Neural progenitor cell (in vitro differentiated cells): Measurements from ENCODE around the gene SLC26A8. TPM values are rescaled to one million over a fixed set of nuclear protein-coding genes. Genes with fewer than 3 reads are reported as not detected.

ENCODE experiments used
- DNase-seq: peaks from one replicate; pipeline ENCODE4 v3.0.0-alpha.2; 2016; ENCODE audit warnings: low spot score
- H2AFZ ChIP-seq: fragments of 200-600 bp; sonication (generic); replicated peaks from 2 replicates; pipeline ENCODE4 v1.6.1; 2016; ENCODE audit warnings: antibody characterized with exemption
- H3F3A ChIP-seq: fragments of 200-600 bp; sonication (generic); 2 replicates; pipeline ENCODE4 v1.6.1; 2016; ENCODE audit warnings: antibody characterized with exemption, low read depth
- H3K27ac ChIP-seq: fragments of 200-600 bp; sonication (generic); 2 replicates; pipeline ENCODE4 v1.5.1; 2016; ENCODE audit warnings: mild to moderate bottlenecking
- H3K27me3 ChIP-seq: fragments of 200-600 bp; sonication (generic); 2 replicates; pipeline ENCODE4 v1.6.1; 2016; ENCODE audit warnings: mild to moderate bottlenecking, moderate library complexity
- H3K36me3 ChIP-seq: fragments of 200-600 bp; sonication (generic); 2 replicates; pipeline ENCODE4 v1.5.1; 2016
- H3K4me1 ChIP-seq: fragments of 200-600 bp; sonication (generic); 2 replicates; pipeline ENCODE4 v1.6.1; 2016; ENCODE audit warnings: mixed run types
- H3K4me2 ChIP-seq: fragments of 200-600 bp; sonication (generic); 2 replicates; pipeline ENCODE4 v1.6.1; 2016
- H3K4me3 ChIP-seq: fragments of 200-600 bp; sonication (generic); 2 replicates; pipeline ENCODE4 v1.5.1; 2016
- H3K79me2 ChIP-seq: fragments of 200-600 bp; sonication (generic); 2 replicates; pipeline ENCODE4 v1.6.1; 2016; ENCODE audit warnings: low read depth
- H3K9ac ChIP-seq: fragments of 200-600 bp; sonication (generic); 2 replicates; pipeline ENCODE4 v1.6.1; 2016
- H3K9me3 ChIP-seq: fragments of 200-600 bp; sonication (generic); 2 replicates; pipeline ENCODE4 v1.5.1; 2016; ENCODE audit warnings: low read depth
- H4K20me1 ChIP-seq: fragments of 200-600 bp; sonication (generic); 2 replicates; pipeline ENCODE4 v1.6.1; 2016; ENCODE audit warnings: low read depth
- H3K27ac Mint-ChIP-seq: 3 replicates; pipeline ENCODE4 v1.8.0; 2021; ENCODE audit warnings: mixed read lengths
- H3K27me3 Mint-ChIP-seq: 2 replicates; pipeline ENCODE4 v1.8.0; 2022; ENCODE audit warnings: low read depth, mild to moderate bottlenecking, inconsistent platforms, moderate library complexity, mixed read lengths; ENCODE audit not compliant: insufficient read depth
- H3K36me3 Mint-ChIP-seq: 3 replicates; pipeline ENCODE4 v1.8.0; 2021; ENCODE audit warnings: mixed read lengths
- H3K4me1 Mint-ChIP-seq: 3 replicates; pipeline ENCODE4 v1.8.0; 2021; ENCODE audit warnings: mixed read lengths
- H3K4me3 Mint-ChIP-seq: 3 replicates; pipeline ENCODE4 v1.8.0; 2021; ENCODE audit warnings: mild to moderate bottlenecking, moderate library complexity, mixed read lengths
- H3K9me3 Mint-ChIP-seq: 3 replicates; pipeline ENCODE4 v1.8.0; 2020; ENCODE audit warnings: mixed read lengths
- CTCF ChIP-seq: fragments of 200-600 bp; sonication (generic); IDR thresholded peaks from 2 replicates; pipeline ENCODE4 v1.5.1; 2017; ENCODE audit warnings: antibody characterized with exemption, mild to moderate bottlenecking
- EZH2 ChIP-seq: fragments of 200-600 bp; sonication (generic); IDR thresholded peaks from 2 replicates; pipeline ENCODE4 v1.6.1; 2017; ENCODE audit warnings: antibody characterized with exemption, mild to moderate bottlenecking, moderate library complexity
- EZH2phosphoT487 ChIP-seq: fragments of 200-600 bp; sonication (generic); IDR thresholded peaks from 2 replicates; pipeline ENCODE4 v1.6.1; 2017; ENCODE audit warnings: antibody characterized with exemption
- total RNA-seq: library from RNA; depleted of rRNA; stranded (reverse); fragments of >200 nt; gene quantifications from 2 replicates; pipeline ENCODE4 v1.2.3, GENCODE V29; 2015; ENCODE audit warnings: low replicate concordance

The SLC26A8 gene
- total RNA-seq, 1 donor from 2014 or later = 0.13 TPM

DNA sequence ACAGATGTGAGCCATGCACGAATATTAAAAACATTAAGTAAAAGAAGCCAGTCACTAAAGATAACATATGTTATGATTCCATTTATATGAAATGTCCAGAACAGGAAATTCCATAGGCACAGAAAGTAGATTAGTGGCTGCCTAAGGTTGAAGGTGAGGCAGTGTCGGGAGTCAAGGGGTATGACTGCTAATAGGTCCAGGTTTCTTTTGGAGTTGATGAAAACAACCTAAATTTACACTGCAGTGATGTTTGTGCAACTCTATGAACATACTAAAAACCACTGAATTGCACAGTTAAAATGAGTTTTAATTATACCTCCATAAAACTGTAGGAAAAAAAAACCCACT, 118.0 kb downstream of the SLC26A8 start:
- Histone ChIP-seq H3K9me3 (peaks cover 22% of the 10 kb centered on the region), H3K4me2 (no peak overlapping the region), H3F3A (peaks cover 4% of the 10 kb centered on the region), H3K4me1 (no peaks in the 10 kb centered on the region), H3K4me3 (no peak overlapping the region), H3K36me3 (peaks cover 23% of the 10 kb centered on the region), H3K27me3 (no peaks in the 10 kb centered on the region), H2AFZ (no peak overlapping the region), H3K9ac (no peak overlapping the region), H3K27ac (no peak overlapping the region), H4K20me1 (peaks cover 39% of the 10 kb centered on the region), H3K79me2 (peaks cover 100% of the 10 kb centered on the region)
- TF ChIP-seq CTCF = no peak
- Mint-ChIP-seq H3K36me3 (peaks cover 65% of the 10 kb centered on the region), H3K9me3 (peaks cover 42% of the 10 kb centered on the region), H3K27me3 (peaks cover 5% of the 10 kb centered on the region), H3K27ac (no peak overlapping the region), H3K4me3 (no peak overlapping the region), H3K4me1 (no peaks in the 10 kb centered on the region)
- no peak for DNase-seq

DNA sequence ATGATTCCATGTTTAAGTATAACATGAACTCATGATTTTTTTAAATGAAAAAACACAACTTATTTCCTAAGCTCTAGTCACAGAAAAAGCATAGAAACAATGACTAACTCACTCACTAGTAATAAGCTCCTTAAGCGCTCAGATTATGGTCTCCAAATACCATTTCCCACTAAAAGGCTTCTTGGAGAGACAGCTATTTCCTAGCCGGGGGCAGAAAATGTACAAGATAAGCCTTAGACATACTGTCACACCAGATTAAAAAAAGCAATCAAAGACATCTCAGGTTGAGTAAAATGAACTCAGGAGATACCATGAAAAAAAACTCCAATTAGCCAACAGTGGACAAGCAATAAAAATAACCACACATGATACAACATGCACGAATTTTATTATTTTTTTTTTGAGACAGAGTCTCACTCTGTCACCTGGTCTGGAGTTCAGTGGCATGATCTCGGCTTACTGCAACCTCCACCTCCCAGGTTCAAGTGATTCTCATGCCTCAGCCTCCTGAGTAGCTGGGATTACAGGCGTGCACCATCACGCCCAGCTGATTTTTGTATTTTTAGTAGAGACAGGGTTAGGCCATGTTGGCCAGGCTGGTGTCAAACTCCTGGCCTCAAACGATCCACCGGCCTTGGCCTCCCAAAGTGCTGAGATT, 118.5 kb downstream of the SLC26A8 start:
- Mint-ChIP-seq H3K4me1 (no peaks in the 10 kb centered on the region), H3K36me3 (peaks cover 64% of the 10 kb centered on the region), H3K9me3 (peaks cover 38% of the 10 kb centered on the region), H3K27ac (no peak overlapping the region), H3K27me3 (peaks cover 5% of the 10 kb centered on the region), H3K4me3 (no peak overlapping the region)
- Histone ChIP-seq H3F3A (peaks cover 4% of the 10 kb centered on the region), H4K20me1 (peaks cover 42% of the 10 kb centered on the region), H3K27ac (no peak overlapping the region), H3K4me3 (no peak overlapping the region), H3K4me1 (no peaks in the 10 kb centered on the region), H2AFZ (no peak overlapping the region), H3K4me2 (no peak overlapping the region), H3K36me3 (peaks cover 20% of the 10 kb centered on the region), H3K9me3 (peaks cover 17% of the 10 kb centered on the region), H3K79me2 (peaks cover 100% of the 10 kb centered on the region), H3K9ac (no peak overlapping the region), H3K27me3 (no peaks in the 10 kb centered on the region)
- no peak for DNase-seq
- no peak for TF ChIP-seq EZH2phosphoT487
- no peak for TF ChIP-seq CTCF
- TF ChIP-seq EZH2 = no peak

GRCh38 chr6:35905141-35905785, 119.2 kb downstream of the SLC26A8 start:
- Histone ChIP-seq H3K36me3 (peaks cover 13% of the 10 kb centered on the region), H3F3A (peaks cover 4% of the 10 kb centered on the region), H3K9me3 (peaks cover 14% of the 10 kb centered on the region), H3K27me3 (no peaks in the 10 kb centered on the region), H3K79me2 (peaks cover 100% of the 10 kb centered on the region), H2AFZ (no peak overlapping the region), H4K20me1 (peaks cover 42% of the 10 kb centered on the region), H3K4me3 (no peak overlapping the region), H3K9ac (no peak overlapping the region), H3K4me1 (no peaks in the 10 kb centered on the region), H3K4me2 (no peak overlapping the region), H3K27ac (no peak overlapping the region)
- H3K4me3 Mint-ChIP-seq = no peak overlapping the region
- H3K9me3 Mint-ChIP-seq = peaks cover 31% of the 10 kb centered on the region
- peaks cover 5% of the 10 kb centered on the region for H3K27me3 Mint-ChIP-seq
- peaks cover 63% of the 10 kb centered on the region for H3K36me3 Mint-ChIP-seq
- H3K27ac Mint-ChIP-seq = no peak overlapping the region
- TF ChIP-seq EZH2phosphoT487 = no peak
- TF ChIP-seq CTCF = no peak
- H3K4me1 Mint-ChIP-seq = no peaks in the 10 kb centered on the region
- DNase-seq = no peak
